DLD1 (cell line): ENCODE results near the gene SYNDIG1.
"Not testable (repeated sequence)": the region's sequence is repeated elsewhere in the genome, so short reads cannot be mapped to it uniquely, and the experiment has no call there.

Experiments
- in situ Hi-C: cut with HindIII; loops from 2 replicates; pipeline ENCODE4 v1.10.0; 2017; ENCODE audit warnings: low sequenced_read_pairs

Gene SYNDIG1

GRCh38 chr20:24605937-24606455, 136.6 kb downstream of the SYNDIG1 start:
- in situ Hi-C loops, result no loop called here

GRCh38 chr20:24607402-24607801, 138.0 kb downstream of the SYNDIG1 start:
- in situ Hi-C loops, result no loop called here

- in situ Hi-C loops, result no loop called here
These were observed 139.7 kb downstream of the SYNDIG1 start for GRCh38 chr20:24608926-24609667.

GRCh38 chr20:24609757-24610156, 140.3 kb downstream of the SYNDIG1 start:
- in situ Hi-C loops, result no loop called here

- in situ Hi-C loops, result no loop called here
These were observed 141.1 kb downstream of the SYNDIG1 start for GRCh38 chr20:24610341-24611115.

- in situ Hi-C loops, result no loop called here
These were observed 142.1 kb downstream of the SYNDIG1 start for GRCh38 chr20:24611360-24612140.

- in situ Hi-C loops, result no loop called here
These were observed 143.7 kb downstream of the SYNDIG1 start for GRCh38 chr20:24612799-24613775.

- in situ Hi-C loops, result no loop called here
These were observed 144.9 kb downstream of the SYNDIG1 start for GRCh38 chr20:24614341-24614740.

GRCh38 chr20:24615353-24615752, 145.9 kb downstream of the SYNDIG1 start:
- in situ Hi-C loops, result no loop called here

GRCh38 chr20:24616258-24617079, 147.0 kb downstream of the SYNDIG1 start:
- in situ Hi-C loops, result no loop called here

GRCh38 chr20:24617080-24617432, 147.6 kb downstream of the SYNDIG1 start:
- in situ Hi-C loops, result no loop called here

- in situ Hi-C loops, result no loop called here
These were observed 148.5 kb downstream of the SYNDIG1 start for GRCh38 chr20:24617757-24618450.

- in situ Hi-C loops, result no loop called here
These were observed 149.3 kb downstream of the SYNDIG1 start for GRCh38 chr20:24618739-24619138.

GRCh38 chr20:24619212-24619611, 149.8 kb downstream of the SYNDIG1 start:
- in situ Hi-C loops, result no loop called here

GRCh38 chr20:24620937-24621519, 151.6 kb downstream of the SYNDIG1 start:
- in situ Hi-C loops, result no loop called here

GRCh38 chr20:24622856-24623255, 153.4 kb downstream of the SYNDIG1 start:
- in situ Hi-C loops, result no loop called here

- in situ Hi-C loops, result not testable (repeated sequence)
These were observed 156.7 kb downstream of the SYNDIG1 start for GRCh38 chr20:24626141-24626540.

- in situ Hi-C loops, result no loop called here
These were observed 157.9 kb downstream of the SYNDIG1 start for GRCh38 chr20:24627291-24627690.
